GM19035 (cell line): Measurements from ENCODE around the gene SPTBN1.

Experiments
- ATAC-seq: cut with Tn5 transposase; IDR thresholded peaks from one replicate; pipeline ENCODE4 v1.9.1; 2021; ENCODE audit not compliant: unreplicated experiment

The SPTBN1 gene

GRCh38 chr2:54603796-54604195, 147.7 kb downstream of the SPTBN1 start:
- ATAC-seq: no peak

GRCh38 chr2:54604871-54605270, 148.7 kb downstream of the SPTBN1 start:
- ATAC-seq: no peak

- no peak for ATAC-seq
Measured at GRCh38 chr2:54605836-54606235, 149.7 kb downstream of the SPTBN1 start.

GRCh38 chr2:54606393-54606958, 150.3 kb downstream of the SPTBN1 start:
- no peak for ATAC-seq

- ATAC-seq: no peak
Measured at GRCh38 chr2:54608224-54608623, 152.1 kb downstream of the SPTBN1 start.

- ATAC-seq: no peak
Measured at GRCh38 chr2:54609241-54609640, 153.1 kb downstream of the SPTBN1 start.

- no peak for ATAC-seq
Measured at GRCh38 chr2:54609647-54610046, 153.5 kb downstream of the SPTBN1 start.

GRCh38 chr2:54610700-54611099, 154.6 kb downstream of the SPTBN1 start:
- no peak for ATAC-seq

GRCh38 chr2:54611830-54612545, 155.9 kb downstream of the SPTBN1 start:
- no peak for ATAC-seq

GRCh38 chr2:54613386-54613785, 157.3 kb downstream of the SPTBN1 start:
- no peak for ATAC-seq

- ATAC-seq: no peak
Measured at GRCh38 chr2:54613794-54614257, 157.7 kb downstream of the SPTBN1 start.

GRCh38 chr2:54614819-54615218, 158.7 kb downstream of the SPTBN1 start:
- no peak for ATAC-seq

GRCh38 chr2:54615832-54616534, 159.9 kb downstream of the SPTBN1 start:
- ATAC-seq: no peak

GRCh38 chr2:54617409-54617808, 161.3 kb downstream of the SPTBN1 start:
- no peak for ATAC-seq

- ATAC-seq: no peak
Measured at GRCh38 chr2:54618646-54619565, 162.8 kb downstream of the SPTBN1 start.

GRCh38 chr2:54619660-54620231, 163.6 kb downstream of the SPTBN1 start:
- ATAC-seq: no peak

GRCh38 chr2:54620948-54621347, 164.8 kb downstream of the SPTBN1 start:
- ATAC-seq: no peak

GRCh38 chr2:54624591-54625071, 168.5 kb downstream of the SPTBN1 start:
- ATAC-seq: no peak

GRCh38 chr2:54626131-54626530, 170.0 kb downstream of the SPTBN1 start:
- no peak for ATAC-seq

- no peak for ATAC-seq
Measured at GRCh38 chr2:54626884-54627283, 170.8 kb downstream of the SPTBN1 start.

- no peak for ATAC-seq
Measured at GRCh38 chr2:54627973-54628372, 171.8 kb downstream of the SPTBN1 start.
